Left lung (tissue), 10 donors: ENCODE measurements around the gene PIM2. TPM values are rescaled to one million over a fixed set of nuclear protein-coding genes. Genes with fewer than 3 reads are reported as not detected.

Experiments used
- ATAC-seq: fragments of 200-7000 bp; cut with Tn5 transposase; one replicate; pipeline ENCODE4 v1.9.1; 2020; ENCODE audit warnings: moderate library complexity
- DNase-seq, 4 donors: peaks; one replicate each; pipeline ENCODE4 v3.0.0-alpha.2; 2013 to 2020
- H3K27ac ChIP-seq, 2 donors: fragments of 200-600 bp; sonication (generic) in 1 of 2; one replicate each; pipeline versions ENCODE4 v1.5.0 to v1.8.0; 2020 to 2021
- H3K27me3 ChIP-seq, 2 donors: fragments of 200-600 bp; sonication (generic) in 1 of 2; one replicate each; pipeline versions ENCODE4 v1.5.0 to v1.8.0; 2020 to 2021
- H3K36me3 ChIP-seq, 2 donors: fragments of 200-600 bp; sonication (generic) in 1 of 2; one replicate each; pipeline versions ENCODE4 v1.5.0 to v1.8.0; 2020 to 2021
- H3K4me1 ChIP-seq, 2 donors: fragments of 200-600 bp; one replicate each; pipeline ENCODE4 v1.8.0; 2021
- H3K4me3 ChIP-seq, 2 donors: fragments of 200-600 bp; sonication (generic) in 1 of 2; one replicate each; pipeline versions ENCODE4 v1.5.0 to v1.8.0; 2020 to 2021; ENCODE audit warnings: mild to moderate bottlenecking in 1 of 2
- H3K9me3 ChIP-seq, 2 donors: fragments of 200-600 bp; sonication (generic) in 1 of 2; one replicate each; pipeline versions ENCODE4 v1.5.0 to v1.8.0; 2020 to 2021
- intact Hi-C, 2 donors: fragments of 100-400 bp; cut with DNase I; formaldehyde crosslinking; loops; one replicate each; pipeline versions ENCODE4 v1.11.2 to v1.14.2; 2022
- polyA plus RNA-seq, 6 donors: library from polyadenylated mRNA; unstranded; fragments of 120-200 nt; gene quantifications; one replicate each; pipeline ENCODE4 v1.2.1, GENCODE V29; 2013; ENCODE audit not compliant: insufficient read length in 6 of 6
- total RNA-seq, 2 donors: library from RNA; stranded (reverse); fragmentation: NEBNext Ultra II Directional; extraction: Animal tissue kit (Norgen Biotek cat#: 25700); gene quantifications; one replicate each; pipeline ENCODE4 v1.2.1, GENCODE V29; 2021
- TF ChIP-seq, protein P1 (sequence below), 2 donors: fragments of 200-600 bp; sonication (generic) in 1 of 2; IDR thresholded peaks; one replicate each; pipeline versions ENCODE4 v1.5.0 to v1.8.0; 2021; ENCODE audit warnings: antibody characterized with exemption in 2 of 2
- donor health status: DM: no; HTN: yes; CAD: no.
- donor health status: DM: no; HTN: no; CAD: no.

PIM2 gene
- total and polyA plus RNA-seq, 8 donors: 4.6 to 17.7 (median 5.8) TPM

DNA sequence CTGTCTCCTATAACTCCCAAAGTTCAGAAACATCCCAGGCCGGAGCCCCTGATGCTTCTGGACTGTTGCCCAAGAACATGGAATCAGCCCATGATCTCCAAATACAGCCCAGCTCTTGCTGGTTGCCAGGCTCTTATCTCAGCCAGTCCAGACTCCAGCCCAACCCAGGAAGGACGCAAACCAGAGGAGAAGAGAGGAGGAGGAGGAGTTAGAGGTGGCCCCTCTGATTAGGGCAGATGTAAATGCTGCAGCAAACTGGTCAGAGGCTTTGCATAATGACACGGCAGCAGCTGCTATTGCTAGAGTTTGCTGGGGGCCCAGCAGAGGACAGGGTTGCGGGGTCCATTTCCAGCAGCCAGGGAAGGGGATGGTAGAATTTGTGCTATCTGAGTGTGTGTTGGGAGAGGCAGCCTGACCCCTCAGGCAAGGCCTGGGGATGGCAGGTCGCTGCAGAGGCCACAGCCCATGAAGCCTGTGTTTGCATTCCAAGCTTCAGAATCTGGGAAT, 42.8 kb upstream of the PIM2 start:
- TF ChIP-seq, protein P1, sequence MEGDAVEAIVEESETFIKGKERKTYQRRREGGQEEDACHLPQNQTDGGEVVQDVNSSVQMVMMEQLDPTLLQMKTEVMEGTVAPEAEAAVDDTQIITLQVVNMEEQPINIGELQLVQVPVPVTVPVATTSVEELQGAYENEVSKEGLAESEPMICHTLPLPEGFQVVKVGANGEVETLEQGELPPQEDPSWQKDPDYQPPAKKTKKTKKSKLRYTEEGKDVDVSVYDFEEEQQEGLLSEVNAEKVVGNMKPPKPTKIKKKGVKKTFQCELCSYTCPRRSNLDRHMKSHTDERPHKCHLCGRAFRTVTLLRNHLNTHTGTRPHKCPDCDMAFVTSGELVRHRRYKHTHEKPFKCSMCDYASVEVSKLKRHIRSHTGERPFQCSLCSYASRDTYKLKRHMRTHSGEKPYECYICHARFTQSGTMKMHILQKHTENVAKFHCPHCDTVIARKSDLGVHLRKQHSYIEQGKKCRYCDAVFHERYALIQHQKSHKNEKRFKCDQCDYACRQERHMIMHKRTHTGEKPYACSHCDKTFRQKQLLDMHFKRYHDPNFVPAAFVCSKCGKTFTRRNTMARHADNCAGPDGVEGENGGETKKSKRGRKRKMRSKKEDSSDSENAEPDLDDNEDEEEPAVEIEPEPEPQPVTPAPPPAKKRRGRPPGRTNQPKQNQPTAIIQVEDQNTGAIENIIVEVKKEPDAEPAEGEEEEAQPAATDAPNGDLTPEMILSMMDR (IDR thresholded peaks at IDR 0.05): no peak
- Histone ChIP-seq H3K36me3 (no peaks in the 10 kb centered on the region), H3K27me3 (no peaks in the 10 kb centered on the region), H3K4me3 (no peak overlapping the region), H3K9me3 (no peaks in the 10 kb centered on the region), H3K27ac (no peak overlapping the region), H3K4me1 (peaks cover 0 to 6% of the 10 kb centered on the region in 2 donors)
- ATAC-seq: no peak
- peak in 1 of 4 donors; percentile 64 for DNase-seq
- intact Hi-C loops: no loop called here

DNA sequence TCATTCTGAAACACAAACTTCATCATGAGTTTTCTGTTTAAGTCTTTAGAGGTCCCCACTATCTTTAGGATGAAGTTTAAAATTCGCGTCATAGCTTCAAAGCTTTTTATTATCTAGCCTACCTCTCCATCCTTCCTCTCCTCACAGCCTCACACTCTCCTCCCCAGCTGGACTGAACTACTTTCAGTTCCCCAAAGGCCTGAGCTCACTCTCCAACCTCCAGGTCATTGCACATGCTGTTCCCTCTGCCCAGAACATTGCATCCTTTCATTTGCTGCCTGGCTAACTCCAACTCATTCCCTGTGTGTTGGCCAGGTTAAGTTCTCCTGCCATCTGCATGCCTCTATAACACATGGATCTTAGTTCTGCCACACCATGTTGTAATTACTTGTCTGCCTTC, 41.5 kb upstream of the PIM2 start:
- Histone ChIP-seq H3K27me3 (no peaks in the 10 kb centered on the region), H3K27ac (no peak overlapping the region), H3K4me1 (peaks cover 0 to 20% of the 10 kb centered on the region in 2 donors), H3K4me3 (no peak overlapping the region), H3K9me3 (no peaks in the 10 kb centered on the region), H3K36me3 (peaks cover 0 to 4% of the 10 kb centered on the region in 2 donors)
- DNase-seq: no peak
- no peak for ATAC-seq
- TF ChIP-seq, protein P1 (IDR thresholded peaks at IDR 0.05): no peak
- intact Hi-C loops: no loop called here

DNA sequence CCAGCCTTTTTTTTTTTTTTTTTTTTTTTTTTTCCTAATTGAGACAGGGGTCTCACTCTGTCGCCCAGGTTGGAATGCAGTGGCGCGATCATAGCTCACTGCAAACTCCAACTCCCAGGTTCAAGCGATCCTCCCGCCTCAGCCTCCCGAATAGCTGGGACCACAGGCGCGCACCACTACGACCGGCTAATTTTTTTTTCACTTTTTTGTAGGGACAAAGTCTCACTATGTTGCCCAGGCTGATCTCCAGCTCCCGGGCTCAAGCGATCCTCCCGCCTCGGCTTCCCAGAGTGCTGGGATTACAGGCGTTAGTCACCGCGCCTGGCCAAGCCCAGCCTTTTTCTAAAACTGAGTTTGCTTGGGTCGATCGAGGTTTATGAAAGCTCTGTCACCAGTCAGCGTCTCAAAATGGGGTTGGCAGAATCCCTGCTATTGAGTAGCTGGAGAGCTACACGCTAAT, 39.8 kb upstream of the PIM2 start:
- Histone ChIP-seq H3K9me3 (no peaks in the 10 kb centered on the region), H3K36me3 (peaks cover 0 to 4% of the 10 kb centered on the region in 2 donors), H3K27ac (peak overlapping the region; percentile 93 to 99), H3K27me3 (no peaks in the 10 kb centered on the region), H3K4me1 (peaks cover 0 to 36% of the 10 kb centered on the region in 2 donors), H3K4me3 (peak overlapping the region; percentile 29 to 61)
- intact Hi-C loops: no loop called here
- ATAC-seq: peak; percentile 2
- peak in 1 of 4 donors; percentile 19 for DNase-seq
- TF ChIP-seq, protein P1 (IDR thresholded peaks at IDR 0.05): no peak

DNA sequence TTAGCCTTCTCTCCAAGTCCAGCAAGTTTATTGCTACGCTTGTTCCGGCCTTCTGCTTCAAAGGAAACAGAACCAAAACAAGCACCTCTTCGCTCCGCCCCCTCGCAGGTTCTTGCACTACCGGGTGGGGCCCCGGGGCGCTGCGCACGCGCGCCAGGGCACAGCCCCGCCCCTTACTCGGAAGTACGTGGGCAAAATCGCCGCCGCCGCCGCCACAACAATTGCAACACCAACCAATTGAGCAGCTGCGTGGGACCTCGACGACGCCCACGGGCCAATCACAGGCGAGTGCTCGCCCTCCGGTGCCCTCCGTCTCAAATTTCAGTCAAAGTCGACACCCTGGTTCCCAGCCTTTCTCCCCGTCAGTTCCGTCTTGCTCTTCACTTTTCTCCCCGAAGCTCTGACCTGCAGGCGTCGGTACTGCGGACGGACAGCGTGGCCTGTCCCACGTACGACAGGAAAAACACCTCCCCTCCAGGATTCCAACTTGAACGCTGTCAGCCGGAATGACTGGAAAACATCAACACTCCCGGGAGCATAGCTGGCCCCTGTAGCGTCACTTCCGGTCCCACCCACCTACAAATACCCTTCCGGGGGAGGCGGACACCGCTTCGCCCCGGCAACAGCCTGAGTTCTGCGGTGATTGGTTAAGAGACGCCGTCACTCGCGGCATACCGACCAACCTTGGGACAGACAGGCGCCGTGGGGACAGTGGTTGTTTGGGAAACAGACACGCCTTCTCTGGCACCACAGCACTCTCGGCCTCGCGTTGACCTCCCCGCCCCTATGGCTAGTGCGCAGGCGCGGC, 39.2 kb upstream of the PIM2 start:
- intact Hi-C loops: no loop called here
- H3K36me3 ChIP-seq: peaks cover 0 to 4% of the 10 kb centered on the region in 2 donors
- H3K9me3 ChIP-seq: no peaks in the 10 kb centered on the region
- H3K4me3 ChIP-seq: peak overlapping the region; percentile 50 to 61
- H3K27me3 ChIP-seq: no peaks in the 10 kb centered on the region
- H3K27ac ChIP-seq: peak overlapping the region; percentile 93 to 99
- ATAC-seq (peak; percentile 94), DNase-seq (peak; percentile 93 to 98 (median 96))
- TF ChIP-seq, protein P1 (IDR thresholded peaks at IDR 0.05): no peak
- H3K4me1 ChIP-seq: peaks cover 0 to 42% of the 10 kb centered on the region in 2 donors

DNA sequence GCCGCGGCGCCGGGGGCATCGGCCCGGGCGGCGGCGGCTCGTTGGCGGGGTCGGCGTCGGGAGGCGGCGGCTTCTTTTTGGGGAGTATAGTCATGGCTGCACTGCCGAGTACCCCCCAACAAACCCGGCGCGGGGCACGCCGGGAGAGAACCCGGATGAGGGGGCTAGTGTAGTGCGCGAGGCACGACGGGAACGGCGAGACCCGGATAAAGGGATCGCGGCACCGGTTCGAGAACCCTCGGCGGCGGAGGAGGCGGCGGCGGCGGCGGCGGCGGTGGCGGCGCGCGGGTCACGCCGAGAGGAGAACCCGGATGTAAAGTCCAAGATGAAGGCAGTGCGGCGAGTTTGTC, 38.6 kb upstream of the PIM2 start, which contains the start of gene OTUD5:
Gene OTUD5 (minus strand): TSS at position 131 of the 350 bp plus-strand sequence. CDS start 37 bp downstream, at position 94.
- Histone ChIP-seq H3K4me3 (peak within 1 kb of the TSS; percentile 50 to 61), H3K9me3 (no peaks in the 10 kb centered on the region), H3K4me1 (peaks cover 0 to 48% of the 10 kb centered on the region in 2 donors), H3K27ac (peak within 1 kb of the TSS; percentile 93 to 99), H3K27me3 (no peaks in the 10 kb centered on the region), H3K36me3 (peaks cover 0 to 4% of the 10 kb centered on the region in 2 donors)
- DNase-seq: peak in 3 of 4 donors; percentile 55 to 84 (median 61)
- intact Hi-C loops: no loop called here
- TF ChIP-seq, protein P1 (IDR thresholded peaks at IDR 0.05): no peak
- peak; percentile 24 for ATAC-seq
